ENCODE results near the gene PTPN1.
"Not testable (repeated sequence)": the region's sequence is repeated elsewhere in the genome, so short reads cannot be mapped to it uniquely, and the experiment has no call there.

The PTPN1 gene

DNA sequence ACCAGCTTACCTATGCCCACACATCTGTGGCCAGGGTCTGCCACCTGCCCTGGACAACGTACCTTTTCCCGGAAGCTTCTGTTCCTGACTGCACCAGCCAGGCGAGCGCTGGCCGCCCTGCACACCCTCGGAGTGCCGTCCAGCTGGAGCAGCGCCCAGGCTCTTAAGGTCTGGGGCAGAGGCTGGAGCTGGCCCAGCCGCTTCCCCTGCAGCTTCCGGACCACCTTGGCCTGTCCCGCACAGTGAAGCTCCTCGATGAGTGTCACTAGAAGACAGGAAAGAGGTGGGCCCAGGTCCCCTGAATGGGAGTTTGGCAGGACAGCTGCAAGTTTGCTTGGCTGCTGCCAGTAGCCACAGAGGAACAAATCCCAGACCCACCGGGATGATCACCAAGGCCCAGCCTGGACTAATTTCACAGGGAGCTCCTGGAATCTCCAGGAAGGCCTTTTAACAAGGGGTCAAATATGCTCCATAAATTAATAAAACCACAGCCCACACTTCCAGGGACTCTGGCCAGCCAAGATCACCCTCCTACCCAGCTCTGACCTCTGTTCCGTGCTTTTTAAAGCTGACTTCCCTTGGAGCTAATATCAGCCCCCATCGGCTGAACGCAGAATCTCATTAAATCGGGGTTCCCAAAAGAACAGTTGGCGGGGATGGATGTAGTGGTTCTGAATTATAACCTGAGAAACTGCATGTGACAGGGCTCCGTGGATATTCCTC is 82.3 kb downstream of the PTPN1 start:
- peak; percentile 32 for DNase-seq

- no peak for DNase-seq
These were observed 82.8 kb downstream of the PTPN1 start for GRCh38 chr20:50593005-50593335.

DNA sequence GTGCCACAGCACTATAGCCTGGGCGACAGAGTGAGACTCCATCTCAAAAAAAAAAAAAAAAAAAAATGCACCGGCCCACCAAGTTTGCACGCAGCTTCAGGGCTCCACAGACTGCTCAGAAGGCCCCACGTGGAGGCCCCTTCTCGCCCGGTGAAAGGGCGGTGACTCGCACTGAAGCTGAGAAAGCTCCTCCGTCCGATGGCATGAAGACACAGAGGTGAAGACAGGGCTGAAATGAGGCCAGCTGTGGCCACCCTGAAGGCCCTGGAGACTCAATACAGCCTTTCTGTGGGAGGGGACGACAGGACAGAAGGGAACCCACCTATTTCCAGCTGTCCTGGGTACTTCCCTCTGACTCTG is 84.0 kb downstream of the PTPN1 start:
- no peak for DNase-seq

DNA sequence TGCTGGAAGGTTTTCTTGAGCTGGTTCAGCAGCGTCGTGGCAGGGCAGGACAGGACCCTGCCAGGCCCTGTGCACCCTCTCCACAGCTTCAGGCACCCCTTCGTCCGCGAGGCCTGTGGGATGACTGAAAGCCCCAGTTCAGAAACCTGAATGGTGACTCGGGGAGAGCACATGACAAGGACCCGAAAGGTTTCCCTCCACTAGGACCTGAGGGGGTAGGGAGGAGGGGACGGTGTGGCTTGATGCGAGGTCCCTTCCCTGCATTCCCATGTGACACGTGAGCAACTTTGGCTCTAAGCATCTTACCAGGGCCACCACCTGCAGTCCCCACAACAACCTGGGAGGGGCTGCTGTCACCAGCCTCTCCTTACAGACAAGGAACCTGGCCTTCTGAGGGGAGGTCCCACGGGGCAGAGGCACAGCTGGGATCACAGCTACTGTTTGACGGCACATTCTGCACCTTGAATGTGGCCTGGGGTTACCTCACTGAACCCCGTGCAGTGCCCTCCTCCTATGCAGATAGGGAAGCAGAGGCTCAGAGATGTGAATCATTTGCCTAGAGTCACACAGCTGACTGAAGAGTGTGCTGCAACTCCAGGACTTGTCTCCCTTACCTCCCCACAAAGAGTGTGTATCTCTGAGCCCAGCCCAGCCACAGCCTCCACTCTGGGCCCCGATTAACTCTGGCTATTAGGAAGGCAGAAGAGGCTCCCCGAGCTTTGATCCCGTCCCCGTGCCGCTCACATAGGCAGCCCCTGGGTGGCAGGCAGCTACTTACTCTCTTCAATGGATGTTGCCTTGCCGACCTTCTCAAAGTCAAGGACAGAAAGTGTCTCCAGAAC is 84.6 kb downstream of the PTPN1 start:
- no peak for DNase-seq

GRCh38 chr20:50595433-50595895 is 85.3 kb downstream of the PTPN1 start:
- no peak for DNase-seq

GRCh38 chr20:50595988-50596693 is 86.0 kb downstream of the PTPN1 start:
- peak; percentile 46 for DNase-seq

DNA sequence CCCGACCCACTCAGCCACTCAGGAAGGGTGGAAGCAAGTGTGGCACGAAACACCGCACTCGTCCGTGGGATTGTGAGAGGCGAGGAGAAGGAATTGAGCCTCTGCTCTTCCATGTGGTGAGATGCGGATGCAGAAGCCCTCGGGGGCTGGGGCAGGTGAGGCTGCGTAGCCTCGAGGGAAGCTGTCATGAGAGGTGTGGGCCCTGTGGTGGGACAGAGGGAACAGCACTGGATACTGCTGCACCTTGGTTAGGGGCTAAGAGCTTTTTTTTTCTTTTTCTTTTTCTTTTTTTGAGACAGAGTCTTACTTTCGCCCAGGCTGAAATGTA is 86.5 kb downstream of the PTPN1 start:
- DNase-seq = no peak

DNA sequence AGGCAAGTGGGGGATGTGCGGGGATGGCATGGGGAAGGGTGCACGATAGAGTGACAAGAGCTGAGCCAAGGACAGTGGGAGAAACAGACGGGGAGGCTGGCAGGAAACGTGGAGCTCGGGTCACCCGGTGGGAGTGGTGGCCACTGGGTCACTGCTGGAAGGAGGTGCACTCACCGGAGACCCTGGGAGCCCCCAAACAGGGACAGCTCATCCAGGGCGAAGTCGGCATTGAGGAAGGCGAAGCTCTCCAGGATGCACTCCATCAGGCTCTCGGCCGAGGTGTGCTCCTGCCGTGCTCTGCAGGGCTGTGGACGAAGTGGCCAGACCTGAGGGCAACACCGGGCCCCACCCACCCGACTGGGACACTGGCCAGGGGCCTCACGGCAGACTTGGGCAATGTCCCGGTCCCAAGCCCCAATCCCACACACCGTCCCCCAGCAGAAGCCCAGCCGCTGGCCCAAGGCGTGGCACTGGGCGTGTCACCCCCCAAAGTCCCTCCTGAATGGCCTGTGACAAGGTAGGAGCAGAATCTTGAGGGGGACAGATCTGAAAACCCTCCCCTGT is 87.3 kb downstream of the PTPN1 start:
- DNase-seq = no peak

- no peak for DNase-seq
These were observed 87.9 kb downstream of the PTPN1 start for GRCh38 chr20:50598074-50598473.

DNA sequence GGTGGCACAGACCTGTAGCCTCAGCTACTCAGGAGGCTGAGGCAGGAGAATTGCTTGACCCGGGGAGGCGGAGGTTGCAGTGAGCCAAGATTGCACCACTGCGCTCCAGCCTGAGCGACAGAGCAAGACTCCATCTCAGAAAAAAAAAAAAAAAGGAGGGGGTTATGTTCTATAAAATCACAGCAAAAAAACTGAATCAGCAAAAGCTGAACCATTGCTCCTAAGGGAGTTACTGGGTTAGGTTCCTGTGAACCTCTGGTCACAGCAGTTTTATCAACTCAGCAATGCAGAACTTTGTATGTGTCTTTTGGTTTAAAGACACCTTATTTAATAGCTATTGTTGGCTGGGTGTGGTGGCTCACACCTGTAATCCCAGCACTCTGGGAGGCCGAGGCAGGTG is 88.6 kb downstream of the PTPN1 start:
- not testable (repeated sequence) for DNase-seq

DNA sequence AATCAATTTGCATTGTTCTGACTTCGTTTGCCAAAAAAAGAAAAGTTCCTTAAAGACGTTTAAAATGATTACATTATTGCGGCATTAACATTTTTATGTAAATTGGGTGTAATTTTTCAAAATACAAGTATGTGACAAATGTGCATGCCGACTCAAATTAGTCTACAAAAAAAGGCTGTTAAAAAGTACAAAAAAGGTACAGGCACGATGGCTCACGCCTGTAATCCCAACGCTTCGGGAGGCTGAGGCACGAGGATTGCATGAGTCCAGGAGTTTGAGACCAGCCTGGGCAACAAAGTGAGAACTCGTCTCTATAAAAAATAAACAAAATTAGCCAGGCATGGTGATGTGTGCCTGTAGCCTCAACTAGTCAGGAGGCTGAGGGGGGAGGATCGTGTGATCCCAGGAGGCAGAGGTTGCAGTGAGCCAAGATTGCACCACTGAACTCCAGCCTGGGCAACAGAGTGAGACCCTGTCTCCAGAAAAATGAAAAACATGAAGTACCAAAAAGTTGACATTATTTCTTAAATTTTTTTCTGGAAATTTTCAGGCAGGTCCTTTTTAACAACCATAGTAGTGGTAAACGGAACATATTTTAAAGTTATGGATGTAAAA is 90.2 kb downstream of the PTPN1 start:
- no peak for DNase-seq

- no peak for DNase-seq
These were observed 91.6 kb downstream of the PTPN1 start for GRCh38 chr20:50601511-50602431.

DNA sequence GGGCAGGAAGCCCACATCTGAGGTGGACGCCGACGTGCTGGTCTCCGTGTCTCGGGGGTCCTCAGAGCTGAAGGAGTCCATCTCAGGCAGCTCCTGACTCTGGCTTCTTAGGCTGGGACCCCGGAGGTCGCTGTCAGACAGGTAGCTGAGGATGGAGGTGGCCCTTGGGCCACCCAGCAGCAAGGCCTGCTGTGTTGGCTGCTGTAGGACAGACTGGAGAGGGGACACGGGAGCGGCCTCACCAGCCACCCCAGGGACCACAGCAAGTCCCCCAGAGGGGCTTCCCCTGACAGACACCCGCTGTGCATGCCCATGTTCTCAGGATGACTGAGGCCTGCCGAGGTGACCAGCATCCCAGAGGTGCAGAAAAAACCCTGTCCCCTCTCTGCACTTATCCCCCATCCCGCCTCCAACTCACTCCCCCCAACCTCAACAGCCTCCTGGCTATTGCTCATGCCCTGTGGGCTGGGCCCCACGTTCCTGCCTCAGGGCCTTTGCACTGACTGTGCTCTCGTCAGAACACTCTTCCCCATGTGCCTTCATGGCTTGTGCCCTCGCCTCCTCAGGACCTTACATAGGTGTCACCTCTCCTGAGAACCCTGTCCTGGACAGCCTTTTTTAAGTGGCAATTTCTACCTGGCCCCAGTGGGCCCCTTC is 92.4 kb downstream of the PTPN1 start:
- no peak for DNase-seq

DNA sequence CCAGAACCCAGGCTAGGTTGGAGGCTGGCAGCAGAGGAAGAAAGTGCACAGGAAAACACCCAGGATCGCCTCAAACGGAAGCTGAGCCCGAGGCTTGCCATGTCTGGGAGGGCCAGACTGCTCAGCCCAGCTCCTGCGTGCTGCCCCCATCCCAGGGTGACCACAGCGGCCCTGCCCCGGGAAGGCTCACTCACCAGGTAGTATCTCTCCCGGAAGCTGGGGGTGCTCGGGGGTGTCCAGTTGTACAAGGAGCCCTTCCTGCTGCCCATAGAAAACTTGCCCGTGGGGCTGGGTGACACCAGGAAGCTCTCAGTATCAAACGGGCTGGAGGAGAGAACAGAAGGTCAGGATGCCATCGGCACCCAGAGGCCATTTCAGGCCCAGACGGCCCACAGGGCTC is 94.3 kb downstream of the PTPN1 start:
- no peak for DNase-seq

DNA sequence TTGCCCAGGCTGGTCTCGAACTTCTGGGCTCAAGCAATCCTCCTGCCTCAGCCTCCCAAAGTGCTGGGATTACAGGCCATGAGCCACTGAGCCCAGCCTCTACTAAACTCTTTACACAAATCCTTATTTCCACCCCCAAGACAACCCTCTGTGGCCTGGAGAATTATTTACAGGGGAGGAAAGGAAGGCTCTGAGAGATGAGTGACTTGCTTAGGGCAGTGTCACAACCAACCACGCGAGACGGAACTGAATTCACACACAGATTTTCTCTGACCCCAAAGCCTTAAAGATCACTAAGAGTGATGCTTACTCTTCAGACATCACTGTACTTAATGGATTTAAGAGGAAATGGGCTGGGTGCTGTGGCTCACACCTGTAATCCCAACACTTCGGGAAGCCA is 95.0 kb downstream of the PTPN1 start:
- DNase-seq = no peak

DNA sequence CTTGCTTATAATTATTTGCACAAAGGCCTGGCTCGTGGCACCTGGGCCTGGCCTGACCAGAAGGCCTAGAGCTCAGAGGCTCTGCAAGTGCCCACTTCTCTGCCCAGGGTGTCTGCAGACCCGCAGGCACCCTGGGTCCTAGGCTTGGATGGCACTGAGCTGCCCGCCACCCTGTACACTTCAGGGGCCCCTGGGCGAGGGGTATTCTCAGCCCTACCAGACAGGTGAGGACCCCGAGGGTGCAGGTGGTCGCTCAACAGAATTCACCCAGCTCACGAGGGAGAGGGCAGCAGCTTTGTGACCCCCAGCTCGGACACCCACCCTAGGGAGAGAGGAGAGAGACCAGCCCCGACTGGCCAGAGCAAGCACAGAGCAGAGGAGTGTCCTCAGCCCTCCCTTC is 97.3 kb downstream of the PTPN1 start:
- no peak for DNase-seq

DNA sequence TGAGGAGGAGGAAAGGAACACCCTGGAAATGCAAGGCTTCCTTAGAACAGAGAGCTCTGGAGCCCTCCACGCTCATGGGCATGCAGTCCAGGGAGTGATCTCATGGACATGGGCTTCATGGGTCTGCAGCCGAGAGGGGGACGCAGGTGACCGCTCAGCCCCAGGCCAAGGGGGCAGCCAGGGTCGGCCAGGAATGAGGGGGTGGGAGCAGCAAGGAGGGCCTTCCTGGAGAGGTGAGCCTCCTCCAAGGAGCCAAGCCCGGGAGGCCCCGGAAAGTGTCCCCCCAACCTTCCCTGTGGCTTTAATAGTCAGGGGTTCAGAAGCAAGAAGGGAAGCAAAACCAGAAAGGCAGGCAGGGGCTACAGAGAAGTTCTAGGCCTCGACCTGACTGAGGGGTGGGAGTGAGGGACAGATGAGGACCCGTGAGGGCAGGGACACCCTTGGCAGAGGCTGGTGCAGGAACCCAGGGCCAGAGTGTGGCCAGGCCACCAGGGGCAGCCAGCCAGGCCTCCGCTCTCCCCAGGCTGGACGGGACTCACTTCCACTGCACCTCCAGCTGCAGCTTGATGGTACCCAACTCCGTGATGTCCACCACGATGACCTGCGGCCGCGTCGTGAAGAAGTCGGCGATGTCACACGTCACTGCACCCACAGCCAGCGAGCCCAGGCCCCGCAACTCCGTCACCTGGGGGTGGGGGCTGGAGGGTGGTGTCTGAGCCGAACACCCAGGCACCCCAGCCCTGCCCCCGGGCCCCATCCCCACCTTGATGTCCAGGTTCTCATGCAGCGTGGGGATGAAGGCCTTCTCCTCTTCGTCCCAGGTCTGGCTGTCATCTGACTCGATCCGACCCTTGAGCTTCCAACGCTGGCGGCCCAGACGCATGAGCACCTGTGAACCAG is 97.9 kb downstream of the PTPN1 start:
- no peak for DNase-seq

GRCh38 chr20:50608750-50609104 is 98.5 kb downstream of the PTPN1 start:
- DNase-seq = no peak

- no peak for DNase-seq
These were observed 99.3 kb downstream of the PTPN1 start for GRCh38 chr20:50609438-50609989.
